HL-60/S4 (cell line): ENCODE measurements around the gene SLC39A11.
"Not testable (repeated sequence)": the region's sequence is repeated elsewhere in the genome, so short reads cannot be mapped to it uniquely, and the experiment has no call there.

Experiments used
- in situ Hi-C: fragments of 300-500 bp; cut with MboI; formaldehyde crosslinking; loops from 2 replicates; pipeline ENCODE4 v1.14.3; 2022; ENCODE audit warnings: low sequenced_read_pairs

SLC39A11 gene

GRCh38 chr17:73092523-73093135 is at the start of gene SLC39A11:
TSS of gene SLC39A11 (minus strand) at chr17:73092688. CDS start at chr17:73088764, 3,924 bp downstream.
- in situ Hi-C loops = no loop called here

GRCh38 chr17:73141411-73141810 is 48.9 kb upstream of the SLC39A11 start:
- in situ Hi-C loops = no loop called here

- in situ Hi-C loops = no loop called here
These were observed 48.1 kb upstream of the SLC39A11 start for GRCh38 chr17:73140566-73140965.

- in situ Hi-C loops = no loop called here
These were observed 46.8 kb upstream of the SLC39A11 start for GRCh38 chr17:73139296-73139695.

- in situ Hi-C loops = no loop called here
These were observed 46.2 kb upstream of the SLC39A11 start for GRCh38 chr17:73138541-73139138.

GRCh38 chr17:73137376-73137775 is 44.9 kb upstream of the SLC39A11 start:
- in situ Hi-C loops = no loop called here

- in situ Hi-C loops = no loop called here
These were observed 43.3 kb upstream of the SLC39A11 start for GRCh38 chr17:73135766-73136165.

GRCh38 chr17:73133911-73134649 is 41.6 kb upstream of the SLC39A11 start:
- in situ Hi-C loops = no loop called here

- in situ Hi-C loops = no loop called here
These were observed 39.6 kb upstream of the SLC39A11 start for GRCh38 chr17:73132085-73132492.

GRCh38 chr17:73131439-73131838 is 39.0 kb upstream of the SLC39A11 start:
- in situ Hi-C loops = not testable (repeated sequence)

GRCh38 chr17:73130977-73131376 is 38.5 kb upstream of the SLC39A11 start:
- in situ Hi-C loops = no loop called here

GRCh38 chr17:73128496-73128895 is 36.0 kb upstream of the SLC39A11 start:
- in situ Hi-C loops = no loop called here

GRCh38 chr17:73126716-73127473 is 34.4 kb upstream of the SLC39A11 start:
- in situ Hi-C loops = no loop called here

- in situ Hi-C loops = no loop called here
These were observed 31.3 kb upstream of the SLC39A11 start for GRCh38 chr17:73123606-73124320.

GRCh38 chr17:73122953-73123605 is 30.6 kb upstream of the SLC39A11 start:
- in situ Hi-C loops = no loop called here

- in situ Hi-C loops = no loop called here
These were observed 29.0 kb upstream of the SLC39A11 start for GRCh38 chr17:73121506-73121905.

- in situ Hi-C loops = no loop called here
These were observed 27.1 kb upstream of the SLC39A11 start for GRCh38 chr17:73119631-73120030.

- in situ Hi-C loops = no loop called here
These were observed 26.5 kb upstream of the SLC39A11 start for GRCh38 chr17:73118951-73119391.

GRCh38 chr17:73118139-73118538 is 25.7 kb upstream of the SLC39A11 start:
- in situ Hi-C loops = no loop called here

- in situ Hi-C loops = no loop called here
These were observed 19.8 kb upstream of the SLC39A11 start for GRCh38 chr17:73112246-73112645.
